Measurements from ENCODE around the gene COPZ1. TPM values are rescaled to one million over a fixed set of nuclear protein-coding genes. Genes with fewer than 3 reads are reported as not detected.

Gene COPZ1
- total RNA-seq, 1 donor from 2014 or later = 173 TPM

GRCh38 chr12:54286042-54287030 lies 38.6 kb upstream of the COPZ1 start:
- Mint-ChIP-seq H3K4me1 (ENCODE audit: low read depth) (peaks cover 57% of the 10 kb centered on the region), H3K36me3 (ENCODE audit: insufficient read depth) (peaks cover 51% of the 10 kb centered on the region)

GRCh38 chr12:54287261-54288157 lies 37.4 kb upstream of the COPZ1 start:
- no peaks in the 10 kb centered on the region for H3K9me3 Mint-ChIP-seq (ENCODE audit: low read depth)
- H3K4me3 Mint-ChIP-seq (ENCODE audit: low read depth) = no peak overlapping the region
- H3K4me1 Mint-ChIP-seq (ENCODE audit: low read depth) = peaks cover 47% of the 10 kb centered on the region
- H3K27ac Mint-ChIP-seq = peak overlapping the region; percentile 91
- H3K27me3 Mint-ChIP-seq = no peaks in the 10 kb centered on the region
- DNase-seq (ENCODE audit: low spot score, unreplicated experiment) = no peak
- no peak for TF ChIP-seq CTCF (IDR thresholded peaks at IDR 0.05; ENCODE audit: unreplicated experiment)
- peaks cover 43% of the 10 kb centered on the region for H3K36me3 Mint-ChIP-seq (ENCODE audit: insufficient read depth)

More at GRCh38 chr12:54286042-54287030, 38.6 kb upstream of the COPZ1 start:
- Mint-ChIP-seq H3K4me3 (ENCODE audit: low read depth) (no peak overlapping the region), H3K27me3 (no peaks in the 10 kb centered on the region), H3K9me3 (ENCODE audit: low read depth) (no peaks in the 10 kb centered on the region), H3K27ac (peak overlapping the region; percentile 91)
- DNase-seq (ENCODE audit: low spot score, unreplicated experiment) = no peak
- no peak for TF ChIP-seq CTCF (IDR thresholded peaks at IDR 0.05; ENCODE audit: unreplicated experiment)

- no peak for TF ChIP-seq CTCF (IDR thresholded peaks at IDR 0.05; ENCODE audit: unreplicated experiment)
- H3K4me1 Mint-ChIP-seq (ENCODE audit: low read depth) = peaks cover 19% of the 10 kb centered on the region
- no peak overlapping the region for H3K4me3 Mint-ChIP-seq (ENCODE audit: low read depth)
- H3K27ac Mint-ChIP-seq = no peak overlapping the region
- H3K36me3 Mint-ChIP-seq (ENCODE audit: insufficient read depth) = peaks cover 12% of the 10 kb centered on the region
- no peaks in the 10 kb centered on the region for H3K27me3 Mint-ChIP-seq
- H3K9me3 Mint-ChIP-seq (ENCODE audit: low read depth) = no peaks in the 10 kb centered on the region
- DNase-seq (ENCODE audit: low spot score, unreplicated experiment) = no peak
Measured at GRCh38 chr12:54292083-54292930, 32.6 kb upstream of the COPZ1 start.

GRCh38 chr12:54292931-54293241 lies 32.0 kb upstream of the COPZ1 start:
- peaks cover 11% of the 10 kb centered on the region for H3K36me3 Mint-ChIP-seq (ENCODE audit: insufficient read depth)
- TF ChIP-seq CTCF (IDR thresholded peaks at IDR 0.05; ENCODE audit: unreplicated experiment) = no peak
- no peak overlapping the region for H3K4me3 Mint-ChIP-seq (ENCODE audit: low read depth)
- H3K9me3 Mint-ChIP-seq (ENCODE audit: low read depth) = no peaks in the 10 kb centered on the region
- no peak overlapping the region for H3K27ac Mint-ChIP-seq
- DNase-seq (ENCODE audit: low spot score, unreplicated experiment) = no peak
- no peaks in the 10 kb centered on the region for H3K27me3 Mint-ChIP-seq
- peaks cover 20% of the 10 kb centered on the region for H3K4me1 Mint-ChIP-seq (ENCODE audit: low read depth)

Measured in progenitor cell of endocrine pancreas (in vitro differentiated cells).